GM18873 (cell line): Measurements from ENCODE around the gene ZSCAN23.

ENCODE experiments used
- ATAC-seq: cut with Tn5 transposase; IDR thresholded peaks from one replicate; pipeline ENCODE4 v1.9.1; 2021; ENCODE audit warnings: mild to moderate bottlenecking, moderate library complexity, moderate number of reproducible peaks; ENCODE audit not compliant: unreplicated experiment, low FRiP score

The ZSCAN23 gene

DNA sequence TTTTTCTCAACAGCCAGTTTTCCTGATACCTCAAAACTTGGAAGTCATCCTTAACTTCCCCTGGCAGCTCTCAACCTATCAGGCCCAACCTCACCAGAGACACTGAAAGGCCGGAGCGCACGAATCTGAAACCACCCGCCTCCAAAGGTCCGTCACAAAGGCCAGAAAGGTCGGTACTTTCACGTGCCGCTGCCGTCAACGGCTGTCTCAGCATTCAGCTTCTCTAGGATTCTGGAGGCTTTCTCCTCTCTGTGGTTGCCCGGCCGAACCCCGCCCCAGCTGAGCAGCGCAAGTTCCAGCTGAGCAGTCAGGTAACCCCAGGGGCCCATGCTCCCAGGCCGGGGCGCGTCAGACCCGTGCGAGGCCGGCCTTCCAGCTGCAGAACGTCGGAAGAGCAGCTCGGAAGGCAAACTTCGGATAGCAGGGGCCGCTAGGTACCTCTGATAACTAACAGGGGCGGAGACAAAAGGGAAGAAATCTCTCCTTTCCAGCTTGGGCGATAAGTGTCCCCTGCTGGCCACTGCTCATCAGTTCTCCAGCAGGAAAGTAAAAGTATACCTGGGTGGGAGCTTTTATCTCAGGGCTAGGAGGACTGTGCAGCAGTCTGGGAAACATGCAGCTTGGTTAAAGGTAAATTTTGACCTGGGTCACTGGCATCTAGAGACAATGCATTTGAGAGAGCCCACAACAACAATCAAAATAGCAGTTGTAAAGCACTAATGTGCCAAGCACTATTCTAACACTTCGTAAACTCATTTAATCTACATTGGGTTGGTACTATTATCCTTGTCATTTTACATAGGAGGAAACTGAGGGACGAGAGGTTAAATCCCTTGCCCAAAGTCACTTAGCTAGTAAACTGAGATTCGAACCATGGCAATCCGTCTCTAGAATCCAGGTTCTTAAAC is 59.8 kb downstream of the ZSCAN23 start:
- peak; percentile 93 for ATAC-seq
